DND-41 (cell line): ENCODE measurements around the gene PCLO.

Source experiments
- ATAC-seq: fragments of 200-7000 bp; cut with Tn5 transposase; 3 replicates; pipeline ENCODE4 v1.9.1; 2021; ENCODE audit warnings: low read depth; ENCODE audit not compliant: insufficient read depth
- DNase-seq: peaks from one replicate; pipeline ENCODE4 v3.0.0-alpha.2; 2020
- H2AFZ ChIP-seq: 2 replicates; pipeline ENCODE4 v1.6.0; 2012; ENCODE audit warnings: low read depth, low read length
- H3K27ac ChIP-seq: 2 replicates; pipeline ENCODE4 v1.5.1; 2012; ENCODE audit warnings: low read length, inconsistent platforms
- H3K27me3 ChIP-seq: fragments of 200-600 bp; sonication (generic); 2 replicates; pipeline ENCODE4 v1.6.0; 2012; ENCODE audit warnings: low read length, mild to moderate bottlenecking, inconsistent platforms; ENCODE audit not compliant: insufficient read depth, poor library complexity
- H3K36me3 ChIP-seq: 2 replicates; pipeline ENCODE4 v1.5.1; 2012; ENCODE audit warnings: low read length, inconsistent platforms; ENCODE audit not compliant: insufficient read depth
- H3K4me1 ChIP-seq: 2 replicates; pipeline ENCODE4 v1.5.1; 2012; ENCODE audit warnings: mild to moderate bottlenecking, low read length; ENCODE audit not compliant: insufficient read depth
- H3K4me2 ChIP-seq: 2 replicates; pipeline ENCODE4 v1.6.0; 2012; ENCODE audit warnings: mild to moderate bottlenecking, moderate library complexity, low read length, inconsistent platforms; ENCODE audit not compliant: insufficient read depth
- H3K4me3 ChIP-seq, 2 experiments: fragments of 200-600 bp in 1 of 2; shearing (Covaris generic) in 1 of 2; 2 replicates each; pipeline ENCODE4 v1.5.1; 2012 to 2016; ENCODE audit warnings: inconsistent platforms in 2 of 2, low read length in 2 of 2, mild to moderate bottlenecking in 2 of 2, low read depth in 1 of 2, moderate library complexity in 1 of 2
- H3K79me2 ChIP-seq: 2 replicates; pipeline ENCODE4 v1.6.0; 2012; ENCODE audit warnings: low read length, inconsistent platforms; ENCODE audit not compliant: insufficient read depth
- H3K9ac ChIP-seq: 2 replicates; pipeline ENCODE4 v1.6.0; 2012; ENCODE audit warnings: low read depth, mild to moderate bottlenecking, inconsistent platforms, low read length, moderate library complexity
- H3K9me3 ChIP-seq: 2 replicates; pipeline ENCODE4 v1.5.1; 2012; ENCODE audit warnings: low read length, moderate library complexity, mild to moderate bottlenecking, inconsistent platforms; ENCODE audit not compliant: insufficient read depth, severe bottlenecking
- H4K20me1 ChIP-seq: 2 replicates; pipeline ENCODE4 v1.6.0; 2012; ENCODE audit warnings: low read length; ENCODE audit not compliant: insufficient read depth
- EZH2 ChIP-seq: IDR thresholded peaks from 3 replicates; pipeline ENCODE4 v1.6.1; 2012; ENCODE audit warnings: borderline replicate concordance, low read depth, mild to moderate bottlenecking, moderate library complexity, low read length, inconsistent platforms; ENCODE audit not compliant: severe bottlenecking
- TF ChIP-seq, protein P1 (sequence below): IDR thresholded peaks from 2 replicates; pipeline ENCODE4 v1.5.1; 2012; ENCODE audit warnings: borderline replicate concordance, low read length, moderate library complexity, mild to moderate bottlenecking; ENCODE audit not compliant: poor library complexity, severe bottlenecking; ENCODE audit errors: extremely low read depth

Gene PCLO

DNA sequence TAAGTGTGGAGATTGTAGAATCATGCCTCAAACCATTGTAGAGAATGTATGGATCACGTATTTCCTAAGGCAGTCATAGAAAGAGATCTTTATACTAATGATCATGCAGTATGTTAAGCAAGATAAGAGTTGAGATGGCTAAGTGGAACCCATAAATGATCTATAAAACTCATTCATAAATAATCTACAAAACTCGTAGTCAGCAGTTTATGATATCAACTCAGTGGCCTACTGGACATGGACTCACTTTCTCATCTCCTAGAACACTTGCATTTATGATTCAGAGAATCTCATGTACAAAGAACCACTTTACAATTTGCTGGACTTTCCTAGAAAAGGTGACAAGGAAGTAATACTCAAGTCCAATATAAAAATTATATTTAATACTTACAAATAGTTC lies 339.6 kb downstream of the PCLO start:
- ATAC-seq = no peak
- no peaks in the 10 kb centered on the region for H4K20me1 ChIP-seq
- H3K9ac ChIP-seq = no peak overlapping the region
- H3K36me3 ChIP-seq = no peaks in the 10 kb centered on the region
- no peak overlapping the region for H2AFZ ChIP-seq
- H3K4me1 ChIP-seq = no peaks in the 10 kb centered on the region
- H3K4me2 ChIP-seq = no peak overlapping the region
- H3K4me3 ChIP-seq = no peak overlapping the region
- H3K9me3 ChIP-seq = no peaks in the 10 kb centered on the region
- H3K79me2 ChIP-seq = no peaks in the 10 kb centered on the region
- H3K27ac ChIP-seq = no peak overlapping the region
- H3K27me3 ChIP-seq = no peaks in the 10 kb centered on the region
- TF ChIP-seq, protein P1, sequence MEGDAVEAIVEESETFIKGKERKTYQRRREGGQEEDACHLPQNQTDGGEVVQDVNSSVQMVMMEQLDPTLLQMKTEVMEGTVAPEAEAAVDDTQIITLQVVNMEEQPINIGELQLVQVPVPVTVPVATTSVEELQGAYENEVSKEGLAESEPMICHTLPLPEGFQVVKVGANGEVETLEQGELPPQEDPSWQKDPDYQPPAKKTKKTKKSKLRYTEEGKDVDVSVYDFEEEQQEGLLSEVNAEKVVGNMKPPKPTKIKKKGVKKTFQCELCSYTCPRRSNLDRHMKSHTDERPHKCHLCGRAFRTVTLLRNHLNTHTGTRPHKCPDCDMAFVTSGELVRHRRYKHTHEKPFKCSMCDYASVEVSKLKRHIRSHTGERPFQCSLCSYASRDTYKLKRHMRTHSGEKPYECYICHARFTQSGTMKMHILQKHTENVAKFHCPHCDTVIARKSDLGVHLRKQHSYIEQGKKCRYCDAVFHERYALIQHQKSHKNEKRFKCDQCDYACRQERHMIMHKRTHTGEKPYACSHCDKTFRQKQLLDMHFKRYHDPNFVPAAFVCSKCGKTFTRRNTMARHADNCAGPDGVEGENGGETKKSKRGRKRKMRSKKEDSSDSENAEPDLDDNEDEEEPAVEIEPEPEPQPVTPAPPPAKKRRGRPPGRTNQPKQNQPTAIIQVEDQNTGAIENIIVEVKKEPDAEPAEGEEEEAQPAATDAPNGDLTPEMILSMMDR = no peak
- no peak for TF ChIP-seq EZH2
- DNase-seq = no peak

DNA sequence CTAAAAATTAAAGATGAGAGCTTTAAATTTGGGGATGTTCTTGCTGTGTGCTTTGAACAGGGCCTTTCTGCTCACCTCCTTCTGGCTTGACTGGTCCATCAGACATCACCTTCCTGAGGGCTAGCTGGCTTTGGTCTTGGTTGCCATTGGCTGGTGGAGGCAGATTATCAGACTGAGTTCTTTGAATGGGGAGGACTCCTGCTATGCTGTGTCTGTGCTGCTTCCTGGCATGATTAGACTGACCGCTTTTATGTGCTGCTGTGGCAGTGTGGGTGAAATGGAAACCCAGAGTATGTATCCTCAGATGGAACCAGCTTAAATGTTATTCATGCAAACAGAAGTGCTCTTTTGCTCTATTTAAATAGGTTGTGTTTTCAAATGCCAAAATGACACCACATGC lies 341.6 kb downstream of the PCLO start:
- Histone ChIP-seq H3K79me2 (no peaks in the 10 kb centered on the region), H3K27me3 (no peaks in the 10 kb centered on the region), H3K4me1 (no peaks in the 10 kb centered on the region), H3K4me2 (no peak overlapping the region), H3K4me3 (no peak overlapping the region), H3K9me3 (no peaks in the 10 kb centered on the region), H3K36me3 (no peaks in the 10 kb centered on the region), H2AFZ (no peak overlapping the region), H3K9ac (no peak overlapping the region), H3K27ac (no peak overlapping the region), H4K20me1 (no peaks in the 10 kb centered on the region)
- TF ChIP-seq, protein P1 = no peak
- TF ChIP-seq EZH2 = no peak
- DNase-seq (no peak), ATAC-seq (no peak)

DNA sequence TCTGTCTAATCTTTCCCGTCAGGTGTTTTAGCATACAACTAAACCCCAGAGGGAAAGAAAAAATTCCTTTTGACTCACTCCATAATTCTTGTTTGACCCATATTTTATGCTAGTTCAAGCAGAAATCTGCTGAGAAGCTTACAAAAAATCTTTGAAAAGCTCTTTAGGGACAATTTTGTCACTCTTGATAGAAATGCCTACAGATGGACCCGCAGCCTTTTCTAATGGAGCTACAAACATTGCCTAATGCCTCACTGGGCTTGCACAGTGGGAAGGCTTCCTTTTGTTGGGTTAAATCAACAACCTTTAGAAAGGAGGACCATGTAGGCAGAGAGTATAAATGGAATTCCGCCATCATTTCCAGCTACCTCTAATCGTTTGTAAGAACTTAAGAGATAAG lies 344.5 kb downstream of the PCLO start:
- DNase-seq (no peak), ATAC-seq (no peak)
- Histone ChIP-seq H3K27ac (no peak overlapping the region), H3K4me3 (no peak overlapping the region), H3K4me2 (no peak overlapping the region), H2AFZ (no peak overlapping the region), H4K20me1 (no peaks in the 10 kb centered on the region), H3K9ac (no peak overlapping the region), H3K9me3 (no peaks in the 10 kb centered on the region), H3K79me2 (no peaks in the 10 kb centered on the region), H3K36me3 (no peaks in the 10 kb centered on the region), H3K4me1 (no peaks in the 10 kb centered on the region), H3K27me3 (no peaks in the 10 kb centered on the region)
- no peak for TF ChIP-seq EZH2
- TF ChIP-seq, protein P1 = no peak

DNA sequence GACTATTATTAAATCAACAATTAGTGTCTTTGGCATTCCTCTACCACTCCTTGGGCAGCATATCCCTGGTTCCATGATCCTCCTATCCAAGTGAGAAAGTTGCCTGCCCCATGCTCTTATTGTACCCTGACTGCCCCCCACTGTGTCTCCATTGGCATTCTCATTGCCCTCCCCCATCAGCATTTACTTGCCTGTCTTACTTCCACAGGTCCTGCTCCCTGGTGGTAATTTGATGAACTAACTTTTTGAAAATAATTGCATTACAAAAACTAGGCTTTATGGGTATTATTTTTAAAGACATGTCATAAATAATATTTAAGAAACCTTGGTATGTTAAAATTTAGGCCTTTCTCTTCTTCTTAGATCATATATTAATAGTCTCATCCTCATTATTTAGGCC lies 346.4 kb downstream of the PCLO start:
- no peak for DNase-seq
- H3K9me3 ChIP-seq = no peaks in the 10 kb centered on the region

More for the DNA sequence above, 346.4 kb downstream of the PCLO start:
- no peak overlapping the region for H3K9ac ChIP-seq
- no peaks in the 10 kb centered on the region for H3K79me2 ChIP-seq
- H3K4me1 ChIP-seq = no peaks in the 10 kb centered on the region
- no peak for ATAC-seq
- no peak overlapping the region for H3K4me3 ChIP-seq
- no peak overlapping the region for H3K27ac ChIP-seq
- no peak overlapping the region for H2AFZ ChIP-seq
- H3K27me3 ChIP-seq = no peaks in the 10 kb centered on the region
- H4K20me1 ChIP-seq = no peaks in the 10 kb centered on the region
- H3K36me3 ChIP-seq = no peaks in the 10 kb centered on the region
- TF ChIP-seq, protein P1 = no peak
- no peak for TF ChIP-seq EZH2
- H3K4me2 ChIP-seq = no peak overlapping the region
